ENCODE data around the gene CYP2B6. TPM values are rescaled to one million over a fixed set of nuclear protein-coding genes. Genes with fewer than 3 reads are reported as not detected.
"Not testable (repeated sequence)": the region's sequence is repeated elsewhere in the genome, so short reads cannot be mapped to it uniquely, and the experiment has no call there.

CYP2B6 gene
- total RNA-seq, 1 experiment from 2014 or later = not detected

- no peak for DNase-seq
- H3K36me3 ChIP-seq = no peaks in the 10 kb centered on the region
- peaks cover 52% of the 10 kb centered on the region for H3K27me3 ChIP-seq
- H3K4me3 ChIP-seq = no peak overlapping the region
- peaks cover 3% of the 10 kb centered on the region; the same call in 1 of the 2 replicates for H3K9me3 ChIP-seq
Measured at GRCh38 chr19:41014643-41015042, 23.6 kb downstream of the CYP2B6 start.

- no peak overlapping the region for H3K4me3 ChIP-seq
- H3K27me3 ChIP-seq = peaks cover 48% of the 10 kb centered on the region
- H3K9me3 ChIP-seq = peaks cover 3% of the 10 kb centered on the region; the same call in 1 of the 2 replicates
- no peak for DNase-seq
- H3K36me3 ChIP-seq = no peaks in the 10 kb centered on the region
Measured at GRCh38 chr19:41016488-41017071, 25.5 kb downstream of the CYP2B6 start.

GRCh38 chr19:41018736-41019290, 27.7 kb downstream of the CYP2B6 start:
- Histone ChIP-seq H3K9me3 (no peaks in the 10 kb centered on the region), H3K27me3 (peaks cover 37% of the 10 kb centered on the region), H3K36me3 (no peaks in the 10 kb centered on the region), H3K4me3 (no peak overlapping the region)
- DNase-seq = no peak

GRCh38 chr19:41019346-41019745, 28.3 kb downstream of the CYP2B6 start:
- DNase-seq = no peak

GRCh38 chr19:41023193-41023592, 32.1 kb downstream of the CYP2B6 start:
- no peaks in the 10 kb centered on the region for H3K36me3 ChIP-seq
- DNase-seq = no peak

More at GRCh38 chr19:41019346-41019745, 28.3 kb downstream of the CYP2B6 start:
- no peaks in the 10 kb centered on the region for H3K36me3 ChIP-seq
- H3K9me3 ChIP-seq = no peaks in the 10 kb centered on the region
- H3K4me3 ChIP-seq = no peak overlapping the region
- peaks cover 36% of the 10 kb centered on the region for H3K27me3 ChIP-seq

GRCh38 chr19:41025411-41025810, 34.3 kb downstream of the CYP2B6 start:
- H3K36me3 ChIP-seq = no peaks in the 10 kb centered on the region
- H3K27me3 ChIP-seq = peaks cover 33% of the 10 kb centered on the region
- H3K9me3 ChIP-seq = no peaks in the 10 kb centered on the region
- H3K4me3 ChIP-seq = no peak overlapping the region
- no peak for DNase-seq

More at GRCh38 chr19:41023193-41023592, 32.1 kb downstream of the CYP2B6 start:
- H3K4me3 ChIP-seq = no peak overlapping the region
- H3K9me3 ChIP-seq = no peaks in the 10 kb centered on the region
- H3K27me3 ChIP-seq = peaks cover 41% of the 10 kb centered on the region

GRCh38 chr19:41025871-41026270, 34.8 kb downstream of the CYP2B6 start:
- Histone ChIP-seq H3K4me3 (no peak overlapping the region), H3K9me3 (no peaks in the 10 kb centered on the region), H3K36me3 (no peaks in the 10 kb centered on the region), H3K27me3 (peaks cover 28% of the 10 kb centered on the region)
- DNase-seq = no peak

GRCh38 chr19:41027273-41027967, 36.3 kb downstream of the CYP2B6 start:
- Histone ChIP-seq H3K27me3 (peaks cover 26% of the 10 kb centered on the region), H3K4me3 (no peak overlapping the region), H3K9me3 (no peaks in the 10 kb centered on the region; the same call in 1 of the 2 replicates), H3K36me3 (no peaks in the 10 kb centered on the region)
- DNase-seq = no peak

- no peak for DNase-seq
- H3K27me3 ChIP-seq = peaks cover 24% of the 10 kb centered on the region
- no peaks in the 10 kb centered on the region; the same call in 1 of the 2 replicates for H3K9me3 ChIP-seq
- H3K4me3 ChIP-seq = no peak overlapping the region
- no peaks in the 10 kb centered on the region for H3K36me3 ChIP-seq
Measured at GRCh38 chr19:41029524-41030432, 38.7 kb downstream of the CYP2B6 start.

- H3K4me3 ChIP-seq = no peak overlapping the region
- peaks cover 26% of the 10 kb centered on the region for H3K27me3 ChIP-seq
- H3K9me3 ChIP-seq = no peaks in the 10 kb centered on the region; the same call in 1 of the 2 replicates
- DNase-seq = no peak
- H3K36me3 ChIP-seq = no peaks in the 10 kb centered on the region
Measured at GRCh38 chr19:41030651-41031050, 39.6 kb downstream of the CYP2B6 start.

- Histone ChIP-seq H3K27me3 (peaks cover 23% of the 10 kb centered on the region), H3K36me3 (no peaks in the 10 kb centered on the region), H3K4me3 (no peak overlapping the region), H3K9me3 (no peaks in the 10 kb centered on the region; the same call in 1 of the 2 replicates)
- no peak for DNase-seq
Measured at GRCh38 chr19:41031916-41032315, 40.8 kb downstream of the CYP2B6 start.

- H3K36me3 ChIP-seq, H3K4me3 ChIP-seq, H3K9me3 ChIP-seq, DNase-seq: not testable (repeated sequence)
- peaks cover 28% of the 10 kb centered on the region for H3K27me3 ChIP-seq
Measured at GRCh38 chr19:41033324-41033723, 42.2 kb downstream of the CYP2B6 start.

- no peak for DNase-seq
- H3K9me3 ChIP-seq = peaks cover 9% of the 10 kb centered on the region
- H3K27me3 ChIP-seq = peaks cover 48% of the 10 kb centered on the region
- H3K4me3 ChIP-seq = no peak overlapping the region
- H3K36me3 ChIP-seq = no peaks in the 10 kb centered on the region
Measured at GRCh38 chr19:41039806-41040205, 48.7 kb downstream of the CYP2B6 start.

- peaks cover 67% of the 10 kb centered on the region for H3K27me3 ChIP-seq
- not testable (repeated sequence) for H3K36me3 ChIP-seq, H3K9me3 ChIP-seq, H3K4me3 ChIP-seq
- peak; percentile 15 for DNase-seq
Measured at GRCh38 chr19:41045095-41045494, 54.0 kb downstream of the CYP2B6 start.

- H3K4me3 ChIP-seq = no peak overlapping the region
- H3K27me3 ChIP-seq = peaks cover 82% of the 10 kb centered on the region
- no peak for DNase-seq
- H3K36me3 ChIP-seq = no peaks in the 10 kb centered on the region
- H3K9me3 ChIP-seq = no peaks in the 10 kb centered on the region
Measured at GRCh38 chr19:41050426-41050825, 59.3 kb downstream of the CYP2B6 start.

- not testable (repeated sequence) for DNase-seq, H3K9me3 ChIP-seq, H3K36me3 ChIP-seq, H3K4me3 ChIP-seq
- H3K27me3 ChIP-seq = peaks cover 85% of the 10 kb centered on the region
Measured at GRCh38 chr19:41052162-41052561, 61.1 kb downstream of the CYP2B6 start.

GRCh38 chr19:41053331-41053730, 62.2 kb downstream of the CYP2B6 start:
- not testable (repeated sequence) for H3K4me3 ChIP-seq, H3K9me3 ChIP-seq, DNase-seq, H3K36me3 ChIP-seq
- H3K27me3 ChIP-seq = peaks cover 79% of the 10 kb centered on the region
